ENCODE measurements around the gene SSR4. TPM values are rescaled to one million over a fixed set of nuclear protein-coding genes. Genes with fewer than 3 reads are reported as not detected.

Gene SSR4
- total and polyA plus RNA-seq, 2 experiments from 2014 or later: 316 to 693 TPM

DNA sequence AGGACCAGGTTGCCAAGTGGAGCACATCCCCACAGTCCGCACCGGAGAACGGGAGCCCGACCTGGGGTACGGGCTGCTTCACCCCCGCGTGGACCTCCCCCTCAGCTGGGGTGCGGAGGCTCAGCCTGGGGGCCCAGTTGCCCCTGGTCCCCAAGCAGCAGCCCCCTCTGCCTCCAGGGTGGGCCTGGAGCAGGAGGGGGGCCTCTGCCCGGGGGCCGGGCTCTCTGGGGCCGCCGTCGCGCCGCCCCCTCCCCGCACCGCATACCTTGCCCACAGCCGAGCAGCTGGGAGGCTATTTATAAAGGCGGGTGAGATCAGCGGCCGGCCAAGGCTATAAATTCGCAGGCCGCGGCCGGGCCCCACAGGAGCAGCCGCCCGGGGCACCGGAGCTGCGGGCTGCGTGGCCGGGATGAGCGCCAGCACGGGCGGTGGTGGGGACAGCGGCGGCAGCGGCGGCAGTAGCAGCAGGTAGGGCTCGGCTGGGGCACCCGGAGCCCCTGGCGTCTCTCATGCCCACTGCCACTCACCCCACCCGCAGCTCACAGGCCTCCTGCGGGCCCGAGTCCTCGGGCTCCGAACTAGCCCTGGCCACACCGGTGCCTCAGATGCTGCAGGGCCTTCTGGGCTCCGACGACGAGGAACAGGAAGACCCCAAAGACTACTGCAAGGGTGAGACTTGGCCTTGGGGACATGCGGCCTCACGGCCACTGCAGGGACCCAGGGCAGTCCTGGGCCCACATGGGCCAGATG lies 13.6 kb upstream of the SSR4 start, which contains the start of gene SRPK3:
TSS of gene SRPK3 (plus strand) at position 364 of the 750 bp plus-strand sequence. CDS start at position 410, 46 bp downstream.
- Histone ChIP-seq H3K9me2 (replicated peaks; ENCODE audit: insufficient read depth) (no peaks in the 10 kb centered on the region), H3K4me1 (ENCODE audit: insufficient read depth) (no peaks in the 10 kb centered on the region), H3K79me2 (no peaks in the 10 kb centered on the region), H3K27ac (no peak within 1 kb of the TSS), H3K27me3 (no peaks in the 10 kb centered on the region), H3K9me3 (ENCODE audit: low read depth) (no peaks in the 10 kb centered on the region), H3K4me2 (no peak within 1 kb of the TSS), H3K36me3 (replicated peaks; ENCODE audit: insufficient read depth, low read depth) (no peaks in the 10 kb centered on the region), H4K20me1 (ENCODE audit: insufficient read depth, poor library complexity, severe bottlenecking) (no peaks in the 10 kb centered on the region), H3K4me3 (no peak within 1 kb of the TSS), H2AFZ (no peak within 1 kb of the TSS)
- no peak for DNase-seq (ENCODE audit: low spot score)
- TF ChIP-seq EZH2phosphoT487 (IDR thresholded peaks at IDR 0.05; ENCODE audit: low read depth, severe bottlenecking, unreplicated experiment) (no peak), EZH2 (IDR thresholded peaks at IDR 0.05; ENCODE audit: borderline replicate concordance) (no peak)
- TF ChIP-seq, protein P1, sequence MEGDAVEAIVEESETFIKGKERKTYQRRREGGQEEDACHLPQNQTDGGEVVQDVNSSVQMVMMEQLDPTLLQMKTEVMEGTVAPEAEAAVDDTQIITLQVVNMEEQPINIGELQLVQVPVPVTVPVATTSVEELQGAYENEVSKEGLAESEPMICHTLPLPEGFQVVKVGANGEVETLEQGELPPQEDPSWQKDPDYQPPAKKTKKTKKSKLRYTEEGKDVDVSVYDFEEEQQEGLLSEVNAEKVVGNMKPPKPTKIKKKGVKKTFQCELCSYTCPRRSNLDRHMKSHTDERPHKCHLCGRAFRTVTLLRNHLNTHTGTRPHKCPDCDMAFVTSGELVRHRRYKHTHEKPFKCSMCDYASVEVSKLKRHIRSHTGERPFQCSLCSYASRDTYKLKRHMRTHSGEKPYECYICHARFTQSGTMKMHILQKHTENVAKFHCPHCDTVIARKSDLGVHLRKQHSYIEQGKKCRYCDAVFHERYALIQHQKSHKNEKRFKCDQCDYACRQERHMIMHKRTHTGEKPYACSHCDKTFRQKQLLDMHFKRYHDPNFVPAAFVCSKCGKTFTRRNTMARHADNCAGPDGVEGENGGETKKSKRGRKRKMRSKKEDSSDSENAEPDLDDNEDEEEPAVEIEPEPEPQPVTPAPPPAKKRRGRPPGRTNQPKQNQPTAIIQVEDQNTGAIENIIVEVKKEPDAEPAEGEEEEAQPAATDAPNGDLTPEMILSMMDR (IDR thresholded peaks at IDR 0.05; ENCODE audit: poor library complexity): no peak
- 91% methylated on average over 24 of the region's 52 CpGs for WGBS (ENCODE audit: low lambda C conversion rate, missing lambda C conversion rate)

DNA sequence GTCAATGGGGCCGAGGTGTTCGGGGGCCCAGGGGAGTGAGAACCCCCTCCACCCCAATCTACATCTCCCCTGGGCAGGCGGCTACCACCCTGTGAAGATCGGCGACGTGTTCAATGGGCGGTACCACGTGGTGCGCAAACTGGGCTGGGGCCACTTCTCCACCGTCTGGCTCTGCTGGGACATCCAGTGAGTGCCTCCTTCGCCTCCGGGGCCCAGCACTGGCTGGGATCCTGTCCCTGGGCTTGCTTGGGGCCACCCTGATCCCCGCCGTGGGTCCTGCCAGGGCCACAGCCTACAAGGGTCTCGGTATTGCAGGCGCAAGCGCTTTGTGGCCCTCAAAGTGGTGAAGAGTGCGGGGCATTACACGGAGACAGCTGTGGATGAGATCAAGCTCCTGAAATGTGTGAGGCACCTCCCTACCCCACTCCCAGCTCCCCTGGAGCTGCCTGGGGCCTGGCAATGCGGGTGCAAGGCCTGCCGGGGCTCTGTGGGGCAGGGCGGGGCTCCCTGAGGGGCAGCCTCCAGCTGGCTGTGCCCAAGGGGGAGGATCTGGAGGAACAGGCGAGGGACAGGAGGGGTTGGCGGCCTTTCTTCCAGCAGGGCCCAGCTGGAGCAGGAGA lies 12.9 kb upstream of the SSR4 start:
- H3K9me3 ChIP-seq (ENCODE audit: low read depth): no peaks in the 10 kb centered on the region
- no peaks in the 10 kb centered on the region for H3K36me3 ChIP-seq (replicated peaks; ENCODE audit: insufficient read depth, low read depth)
- TF ChIP-seq, protein P1 (IDR thresholded peaks at IDR 0.05; ENCODE audit: poor library complexity): no peak
- no peak for TF ChIP-seq EZH2 (IDR thresholded peaks at IDR 0.05; ENCODE audit: borderline replicate concordance)
- TF ChIP-seq EZH2phosphoT487 (IDR thresholded peaks at IDR 0.05; ENCODE audit: low read depth, severe bottlenecking, unreplicated experiment): no peak
- H3K4me1 ChIP-seq (ENCODE audit: insufficient read depth): no peaks in the 10 kb centered on the region
- no peak for DNase-seq (ENCODE audit: low spot score)
- no peaks in the 10 kb centered on the region for H3K79me2 ChIP-seq
- H3K9me2 ChIP-seq (replicated peaks; ENCODE audit: insufficient read depth): no peaks in the 10 kb centered on the region
- no peak overlapping the region for H3K27ac ChIP-seq
- 88% methylated on average over 24 of the region's 24 CpGs for WGBS (ENCODE audit: low lambda C conversion rate, missing lambda C conversion rate)
- no peak overlapping the region for H3K4me2 ChIP-seq
- H4K20me1 ChIP-seq (ENCODE audit: insufficient read depth, poor library complexity, severe bottlenecking): no peaks in the 10 kb centered on the region
- no peaks in the 10 kb centered on the region for H3K27me3 ChIP-seq
- no peak overlapping the region for H2AFZ ChIP-seq
- H3K4me3 ChIP-seq: no peak overlapping the region

DNA sequence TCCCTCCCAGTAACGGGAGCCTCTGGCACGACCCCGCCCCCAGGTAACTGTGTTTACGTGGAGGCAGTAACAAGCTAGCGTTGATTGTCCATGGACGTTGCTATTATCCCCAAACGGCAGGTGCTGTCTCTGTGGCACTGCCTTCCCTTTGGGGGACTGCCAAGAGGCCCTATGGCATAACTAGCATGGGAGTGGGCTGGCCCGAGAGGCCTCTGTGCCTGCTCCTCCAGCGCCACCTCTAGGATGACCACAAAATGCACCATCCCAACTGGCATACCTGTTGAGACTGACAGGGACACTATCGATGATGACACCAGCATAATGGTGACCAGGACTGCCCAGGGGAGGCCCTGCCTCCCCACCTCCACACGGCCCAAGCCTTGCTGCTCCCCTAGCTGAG lies 12.2 kb upstream of the SSR4 start:
- H2AFZ ChIP-seq: no peak overlapping the region
- WGBS (ENCODE audit: low lambda C conversion rate, missing lambda C conversion rate): 71% methylated on average over 11 of the region's 11 CpGs
- H4K20me1 ChIP-seq (ENCODE audit: insufficient read depth, poor library complexity, severe bottlenecking): no peaks in the 10 kb centered on the region
- no peak overlapping the region for H3K4me3 ChIP-seq
- no peaks in the 10 kb centered on the region for H3K4me1 ChIP-seq (ENCODE audit: insufficient read depth)
- H3K9me3 ChIP-seq (ENCODE audit: low read depth): no peaks in the 10 kb centered on the region
- no peak overlapping the region for H3K4me2 ChIP-seq
- DNase-seq (ENCODE audit: low spot score): no peak
- TF ChIP-seq, protein P1 (IDR thresholded peaks at IDR 0.05; ENCODE audit: poor library complexity): no peak
- TF ChIP-seq EZH2 (IDR thresholded peaks at IDR 0.05; ENCODE audit: borderline replicate concordance) (no peak), EZH2phosphoT487 (IDR thresholded peaks at IDR 0.05; ENCODE audit: low read depth, severe bottlenecking, unreplicated experiment) (no peak)
- H3K27ac ChIP-seq: no peak overlapping the region
- no peaks in the 10 kb centered on the region for H3K9me2 ChIP-seq (replicated peaks; ENCODE audit: insufficient read depth)
- H3K79me2 ChIP-seq: no peaks in the 10 kb centered on the region
- H3K36me3 ChIP-seq (replicated peaks; ENCODE audit: insufficient read depth, low read depth): no peaks in the 10 kb centered on the region
- H3K27me3 ChIP-seq: no peaks in the 10 kb centered on the region

Data from hepatocyte (in vitro differentiated cells).